ENCODE measurements around the gene IMPG2.

Gene IMPG2

DNA sequence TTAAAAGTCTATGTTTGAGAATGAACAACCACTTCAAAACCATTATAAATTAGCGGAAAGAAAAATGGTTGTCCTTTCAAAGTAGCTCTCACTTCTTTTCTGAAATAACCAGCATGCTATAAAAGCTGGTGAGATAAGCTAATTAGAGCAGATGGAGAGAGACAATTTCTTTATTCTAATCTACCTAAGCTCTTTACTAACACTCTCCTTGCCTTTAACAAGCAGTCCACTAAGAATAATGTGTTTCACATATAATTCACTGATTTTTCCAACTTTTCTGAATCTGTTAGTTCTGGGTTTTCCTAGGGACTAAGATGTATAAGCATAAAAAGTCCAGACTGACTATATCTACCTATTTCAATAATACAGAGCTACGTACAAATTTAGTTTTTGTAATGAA, at the start of gene IMPG2:
Gene IMPG2, minus strand, starts transcription at position 101 of the 400 bp plus-strand sequence. CDS start 203 bp downstream, outside the sequence.
- peaks cover 38% of the 10 kb centered on the region for H3K36me3 ChIP-seq
- no peaks in the 10 kb centered on the region for H3K9me3 ChIP-seq (ENCODE audit: severe bottlenecking)
- H3K27me3 ChIP-seq (ENCODE audit: insufficient read depth, low read depth, severe bottlenecking), result no peaks in the 10 kb centered on the region
- no peak for DNase-seq
- H3K4me3 ChIP-seq (ENCODE audit: low read depth, low read length), result peak within 1 kb of the TSS; percentile 96
- peak within 1 kb of the TSS; percentile 84 for H3K27ac ChIP-seq
- no peak for TF ChIP-seq CTCF (IDR thresholded peaks at IDR 0.05; ENCODE audit: low read depth, low read length)

DNA sequence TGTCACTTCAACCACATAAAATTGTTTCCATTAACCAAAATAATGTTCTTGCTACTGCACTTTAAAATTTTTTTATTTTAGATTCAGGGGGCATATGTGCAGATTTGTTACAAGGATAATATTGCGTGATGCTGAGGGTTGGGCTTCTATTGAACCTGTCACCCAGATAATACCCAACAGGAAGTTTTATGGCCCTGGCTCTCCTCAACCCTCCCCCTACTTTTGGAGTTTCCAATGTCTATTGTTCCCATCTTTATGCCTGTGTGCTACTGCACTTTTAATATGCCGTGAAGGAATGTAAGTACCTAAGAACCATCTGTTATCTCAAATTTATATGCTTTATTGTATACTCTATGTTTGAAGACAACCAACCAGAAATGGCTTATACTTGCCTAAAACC, 42.0 kb upstream of the IMPG2 start:
- no peak for DNase-seq
- Histone ChIP-seq H3K27me3 (ENCODE audit: insufficient read depth, low read depth, severe bottlenecking) (no peaks in the 10 kb centered on the region), H3K27ac (no peak overlapping the region), H3K4me3 (ENCODE audit: low read depth, low read length) (no peak overlapping the region), H3K9me3 (ENCODE audit: severe bottlenecking) (peaks cover 3% of the 10 kb centered on the region), H3K36me3 (peaks cover 9% of the 10 kb centered on the region; the same call in 1 of the 2 replicates)
- TF ChIP-seq CTCF (IDR thresholded peaks at IDR 0.05; ENCODE audit: low read depth, low read length), result no peak

GRCh38 chr3:101351829-101352228, 31.5 kb upstream of the IMPG2 start:
- no peaks in the 10 kb centered on the region for H3K27me3 ChIP-seq (ENCODE audit: insufficient read depth, low read depth, severe bottlenecking)
- H3K4me3 ChIP-seq (ENCODE audit: low read depth, low read length), result no peak overlapping the region
- H3K27ac ChIP-seq, result no peak overlapping the region
- DNase-seq, result no peak
- H3K9me3 ChIP-seq (ENCODE audit: severe bottlenecking), result no peaks in the 10 kb centered on the region
- TF ChIP-seq CTCF (IDR thresholded peaks at IDR 0.05; ENCODE audit: low read depth, low read length), result no peak
- no peaks in the 10 kb centered on the region for H3K36me3 ChIP-seq

- Histone ChIP-seq H3K27me3 (ENCODE audit: insufficient read depth, low read depth, severe bottlenecking) (no peaks in the 10 kb centered on the region), H3K9me3 (ENCODE audit: severe bottlenecking) (no peaks in the 10 kb centered on the region), H3K36me3 (0 out of 2 replicates have a peak, but pooled peaks cover 3% of the 10 kb centered on the region), H3K27ac (no peak overlapping the region), H3K4me3 (ENCODE audit: low read depth, low read length) (no peak overlapping the region)
- no peak for DNase-seq
- no peak for TF ChIP-seq CTCF (IDR thresholded peaks at IDR 0.05; ENCODE audit: low read depth, low read length)
These were observed 20.2 kb upstream of the IMPG2 start for GRCh38 chr3:101340591-101340990.

GRCh38 chr3:101333883-101334282, 13.5 kb upstream of the IMPG2 start:
- no peak for DNase-seq
- no peak for TF ChIP-seq CTCF (IDR thresholded peaks at IDR 0.05; ENCODE audit: low read depth, low read length)
- Histone ChIP-seq H3K27ac (no peak overlapping the region), H3K4me3 (ENCODE audit: low read depth, low read length) (no peak overlapping the region), H3K27me3 (ENCODE audit: insufficient read depth, low read depth, severe bottlenecking) (no peaks in the 10 kb centered on the region), H3K9me3 (ENCODE audit: severe bottlenecking) (no peaks in the 10 kb centered on the region), H3K36me3 (no peaks in the 10 kb centered on the region)

GRCh38 chr3:101329016-101329673, 8.8 kb upstream of the IMPG2 start:
- no peaks in the 10 kb centered on the region for H3K27me3 ChIP-seq (ENCODE audit: insufficient read depth, low read depth, severe bottlenecking)
- H3K4me3 ChIP-seq (ENCODE audit: low read depth, low read length), result no peak overlapping the region
- no peak for TF ChIP-seq CTCF (IDR thresholded peaks at IDR 0.05; ENCODE audit: low read depth, low read length)

More at GRCh38 chr3:101329016-101329673, 8.8 kb upstream of the IMPG2 start:
- Histone ChIP-seq H3K36me3 (no peaks in the 10 kb centered on the region), H3K9me3 (ENCODE audit: severe bottlenecking) (no peaks in the 10 kb centered on the region), H3K27ac (no peak overlapping the region)
- no peak for DNase-seq
